Measurements from ENCODE around the gene PDGFRB.

GRCh38 chr5:150144246-150144801 is 11.3 kb downstream of the PDGFRB start:
- TF ChIP-seq CTCF (IDR thresholded peaks at IDR 0.05; ENCODE audit: poor library complexity, severe bottlenecking) = no peak
- no peak for TF ChIP-seq REST (IDR thresholded peaks at IDR 0.05; ENCODE audit: borderline replicate concordance)
- TF ChIP-seq EZH2 (IDR thresholded peaks at IDR 0.05; ENCODE audit: borderline replicate concordance, insufficient read depth, low read length, poor library complexity, severe bottlenecking) = no peak
- no peak for TF ChIP-seq POLR2AphosphoS5 (IDR thresholded peaks at IDR 0.05)
- TF ChIP-seq TAF1 (IDR thresholded peaks at IDR 0.05; ENCODE audit: low read depth) = no peak
- no peak for TF ChIP-seq SMC3 (conservative IDR thresholded peaks at IDR 0.05; ENCODE audit: poor library complexity)
- no peak for TF ChIP-seq EP300 (conservative IDR thresholded peaks at IDR 0.05; ENCODE audit: poor library complexity, severe bottlenecking)

Data from neural cell (in vitro differentiated cells).